Endothelial cell of umbilical vein (primary cell): ENCODE data around the gene MRPS27. TPM values are rescaled to one million over a fixed set of nuclear protein-coding genes. Genes with fewer than 3 reads are reported as not detected.

Source experiments
- BruUV-seq: library from RNA; stranded (reverse); fragments of 400-500 nt; replicated peaks from 2 replicates; lab custom pipeline; 2021; lab: Mats Ljungman, UMichigan
- CTCF ChIA-PET: fragments of 300-600, 350-600 bp; sonication (Branson Sonifier 250); formaldehyde crosslinking; loops from one replicate; lab custom pipeline; 2021; ENCODE audit warnings: antibody characterized with exemption, inconsistent platforms; lab: Charles Lee
- POLR2A ChIA-PET: fragments of 300-600, 350-600 bp; sonication (Branson Sonifier 250); formaldehyde crosslinking; loops from one replicate; lab custom pipeline; 2021; ENCODE audit warnings: antibody characterized with exemption, inconsistent platforms; lab: Charles Lee
- DNase-seq: peaks from one replicate; pipeline ENCODE4 v3.0.0-alpha.2; 2011; ENCODE audit warnings: low read depth, low spot score
- FAIRE-seq: peaks from 2 replicates; lab custom pipeline; 2011; peaks lifted over from hg19 to GRCh38; lab: Jason Lieb, UNC
- H2AFZ ChIP-seq: 2 replicates; pipeline ENCODE4 v1.6.0; 2012; ENCODE audit warnings: low read depth, low read length, control low read depth, inconsistent platforms
- H3K27ac ChIP-seq: 2 replicates; pipeline ENCODE4 v1.5.1; 2011; ENCODE audit warnings: low read depth, mild to moderate bottlenecking, control low read depth, low read length, moderate library complexity; ENCODE audit not compliant: insufficient read depth
- H3K27me3 ChIP-seq, 2 experiments: 2 replicates each; pipeline versions ENCODE4 v1.6.0 to v1.6.1; 2011; ENCODE audit warnings: low read length in 2 of 2, mixed read lengths in 1 of 2; ENCODE audit not compliant: control insufficient read depth in 2 of 2, insufficient read depth in 2 of 2
- H3K36me3 ChIP-seq, 2 experiments: 2 replicates in 1 of 2; 3 replicates in 1 of 2; pipeline ENCODE4 v1.5.1; 2011; ENCODE audit warnings: low read length in 2 of 2, mild to moderate bottlenecking in 1 of 2, moderate library complexity in 1 of 2; ENCODE audit not compliant: control insufficient read depth in 2 of 2, insufficient read depth in 2 of 2; ENCODE audit errors: extremely low read depth in 1 of 2
- H3K4me1 ChIP-seq: 3 replicates; pipeline ENCODE4 v1.5.1; 2011; ENCODE audit warnings: mild to moderate bottlenecking, low read length; ENCODE audit not compliant: control insufficient read depth, insufficient read depth; ENCODE audit errors: extremely low read depth
- H3K4me2 ChIP-seq: 2 replicates; pipeline ENCODE4 v1.6.1; 2011; ENCODE audit warnings: low read length, control low read depth, mixed read lengths; ENCODE audit not compliant: insufficient read depth
- H3K4me3 ChIP-seq, 3 experiments: fragments of 200-600 bp in 1 of 3; sonication (generic), shearing (Covaris generic) in 1 of 3; replicated peaks in 1 of 3; 2 replicates each; pipeline ENCODE4 v1.5.1; 2011 to 2016; ENCODE audit warnings: control low read depth in 3 of 3, low read length in 3 of 3, mild to moderate bottlenecking in 2 of 3, inconsistent platforms in 1 of 3, low read depth in 1 of 3, moderate library complexity in 1 of 3; ENCODE audit not compliant: insufficient read depth in 1 of 3
- H3K79me2 ChIP-seq: 2 replicates; pipeline ENCODE4 v1.6.0; 2012; ENCODE audit warnings: low read length, inconsistent platforms; ENCODE audit not compliant: control insufficient read depth, insufficient read depth
- H3K9ac ChIP-seq: replicated peaks from 2 replicates; pipeline ENCODE3; 2011; ENCODE audit warnings: low read length, control low read depth; ENCODE audit not compliant: insufficient read depth; ENCODE audit errors: extremely low read depth
- H3K9me1 ChIP-seq: replicated peaks from 3 replicates; pipeline ENCODE4 v1.6.0; 2011; ENCODE audit warnings: mild to moderate bottlenecking, low read length; ENCODE audit not compliant: control insufficient read depth, insufficient read depth; ENCODE audit errors: extremely low read depth
- H3K9me3 ChIP-seq: replicated peaks from 2 replicates; pipeline ENCODE4 v1.5.1; 2012; ENCODE audit warnings: low read length, inconsistent platforms; ENCODE audit not compliant: control insufficient read depth, insufficient read depth
- H4K20me1 ChIP-seq: replicated peaks from 2 replicates; pipeline ENCODE3; 2011; ENCODE audit warnings: mild to moderate bottlenecking, low read length; ENCODE audit not compliant: control insufficient read depth, insufficient read depth; ENCODE audit errors: extremely low read depth
- CTCF ChIP-seq, 2 donors: IDR thresholded peaks; 1 replicate in 1 of 2; 2 replicates in 1 of 2; pipeline ENCODE4 v1.5.1; 2011; ENCODE audit warnings: low read length in 2 of 2, mild to moderate bottlenecking in 2 of 2, moderate library complexity in 2 of 2, control low read depth in 1 of 2, inconsistent platforms in 1 of 2, low read depth in 1 of 2; ENCODE audit not compliant: insufficient read depth in 1 of 2; ENCODE audit errors: extremely low read depth in 1 of 2
- EZH2 ChIP-seq: IDR thresholded peaks from 2 replicates; pipeline ENCODE4 v1.6.1; 2012; ENCODE audit warnings: borderline replicate concordance, low read depth, mild to moderate bottlenecking, moderate library complexity, low read length, inconsistent platforms; ENCODE audit not compliant: severe bottlenecking
- FOS ChIP-seq: IDR thresholded peaks from 2 replicates; pipeline ENCODE4 v1.6.1; 2011; ENCODE audit warnings: mild to moderate bottlenecking, low read length, moderate library complexity, borderline replicate concordance; ENCODE audit not compliant: insufficient read depth
- GATA2 ChIP-seq: IDR thresholded peaks from 2 replicates; pipeline ENCODE4 v1.7.0; 2011; ENCODE audit warnings: low read depth, mild to moderate bottlenecking, moderate library complexity, mixed read lengths, low read length; ENCODE audit not compliant: insufficient read length, insufficient read depth
- JUN ChIP-seq: IDR thresholded peaks from 2 replicates; pipeline ENCODE4 v1.6.1; 2011; ENCODE audit warnings: borderline replicate concordance, low read depth; ENCODE audit not compliant: insufficient read length, insufficient read depth
- MAX ChIP-seq: IDR thresholded peaks from 2 replicates; pipeline ENCODE4 v1.6.1; 2011; ENCODE audit not compliant: insufficient read depth, insufficient read length
- MYC ChIP-seq: IDR thresholded peaks from one replicate; pipeline ENCODE4 v1.6.1; 2011; ENCODE audit warnings: mild to moderate bottlenecking, low read depth, low read length
- POLR2A ChIP-seq: IDR thresholded peaks from 2 replicates; pipeline ENCODE4 v1.6.1; 2012; ENCODE audit warnings: low read depth, mild to moderate bottlenecking, control low read depth, low read length
- POLR2AphosphoS5 ChIP-seq: IDR thresholded peaks from 2 replicates; pipeline ENCODE4 v1.6.1; 2012; ENCODE audit warnings: low read depth, mild to moderate bottlenecking, control low read depth, low read length, moderate library complexity; ENCODE audit not compliant: insufficient read depth
- dilution Hi-C: fragments of 300-500 bp; cut with MboI; formaldehyde crosslinking; loops from one replicate; pipeline ENCODE4 v1.15.0; 2019; ENCODE audit warnings: low sequenced_read_pairs; ENCODE audit not compliant: extremely low pct_ligation_motif_present
- intact Hi-C: fragments of 100-400 bp; cut with micrococcal nuclease; formaldehyde crosslinking; loops from one replicate; pipeline ENCODE4 v1.10.0; 2022
- polyA plus RNA-seq, 4 experiments: library from polyadenylated mRNA; depleted of rRNA in 3 of 4; stranded (reverse) in 3 of 4; unstranded in 1 of 4; fragments of >200 nt; gene quantifications; 2 replicates each; pipeline versions ENCODE4 v1.2.1 to v1.2.3, GENCODE V29; 2011 to 2012; ENCODE audit warnings: missing spikeins in 1 of 4
- total RNA-seq: library from RNA; stranded (reverse); gene quantifications from 2 replicates; pipeline ENCODE4 v1.2.3, GENCODE V29; 2021

Gene MRPS27
- total and polyA plus RNA-seq, 2 donors (not counting 3 experiments of a cell fraction or from before 2014, with no cell fraction given) = 56.0 to 67.1 TPM

GRCh38 chr5:72288924-72289323, 31.1 kb downstream of the MRPS27 start:
- dilution Hi-C loops = no loop called here

More at GRCh38 chr5:72288924-72289323, 31.1 kb downstream of the MRPS27 start:
- BruUV-seq = no TSS peak
- Histone ChIP-seq H3K79me2 (no peaks in the 10 kb centered on the region), H3K9ac (no peak overlapping the region), H3K27me3 (no peaks in the 10 kb centered on the region), H4K20me1 (no peaks in the 10 kb centered on the region), H3K9me3 (no peaks in the 10 kb centered on the region), H2AFZ (no peak overlapping the region), H3K27ac (no peak overlapping the region), H3K4me3 (no peak overlapping the region), H3K4me1 (peaks cover 2% of the 10 kb centered on the region), H3K36me3 (peaks cover 0 to 2% of the 10 kb centered on the region in 2 experiments), H3K9me1 (no peaks in the 10 kb centered on the region), H3K4me2 (no peak overlapping the region)
- ChIA-PET POLR2A (interaction anchor here (0.7 kb wide), 1 partner anchor 219 kb away, joined by 4 read pairs; no protein-coding TSS in a partner anchor), CTCF (interaction anchor here (0.9 to 1.7 kb wide), 3 partner anchors 9 to 65 kb away, joined by 3 to 6 read pairs (median 4); no protein-coding TSS in a partner anchor)
- DNase-seq = no peak
- TF ChIP-seq EZH2 (no peak), FOS (no peak), JUN (no peak), CTCF (IDR thresholded peaks at IDR 0.05; ENCODE audit: extremely low read depth in 1 of 2, insufficient read depth in 1 of 2, low read depth in 1 of 2, low read length in 2 of 2) (no peak), MYC (no peak), POLR2A (no peak), MAX (no peak), GATA2 (no peak), POLR2AphosphoS5 (no peak)
- intact Hi-C loops = no loop called here
- no peak for FAIRE-seq
